GM18508 (cell line): ENCODE data around the gene DGKE.
A peak's percentile ranks its signal among the peaks of the same experiment; 100 is the strongest.

Experiments used
- ATAC-seq: cut with Tn5 transposase; IDR thresholded peaks from one replicate; pipeline ENCODE4 v1.9.1; 2021; ENCODE audit warnings: moderate number of reproducible peaks; ENCODE audit not compliant: insufficient read depth, unreplicated experiment

The DGKE gene

DNA sequence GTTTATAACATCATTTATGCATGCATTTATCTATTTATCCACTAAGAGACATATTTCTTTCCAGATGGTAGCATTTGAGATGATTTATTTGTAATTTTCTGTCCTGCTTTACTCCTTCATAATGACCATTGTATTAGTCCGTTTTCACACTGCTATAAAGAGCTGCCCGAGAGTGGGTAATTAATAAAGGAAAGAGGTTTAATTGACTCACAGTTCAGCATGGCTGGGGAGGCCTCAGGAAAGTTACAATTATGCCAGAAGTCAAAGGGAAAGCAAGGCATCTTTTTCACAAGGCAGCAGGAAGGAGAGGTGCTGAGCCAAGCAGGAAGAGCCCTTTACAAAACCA lies 51.3 kb downstream of the DGKE start:
- no peak for ATAC-seq

DNA sequence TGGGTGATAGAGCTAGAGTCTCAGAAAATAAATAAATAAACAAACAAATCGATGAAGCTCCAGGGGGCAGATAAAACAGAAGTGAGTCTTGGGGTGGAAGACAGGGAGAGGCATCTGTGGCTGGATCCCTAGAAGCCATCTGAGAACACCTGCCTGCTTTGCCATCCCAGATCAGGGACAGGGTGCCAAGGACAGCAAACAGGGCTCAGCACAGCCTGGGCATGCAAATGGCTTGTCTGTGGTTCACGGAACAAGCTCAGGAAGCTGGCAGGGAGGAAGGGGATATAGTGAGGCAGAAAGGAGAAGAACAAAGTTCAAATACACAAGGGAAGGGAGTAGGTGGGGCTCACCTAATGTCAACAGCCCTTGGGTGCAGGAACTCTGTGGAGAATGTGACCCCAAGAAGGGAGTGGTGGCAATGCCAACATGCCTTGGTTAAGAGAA lies 52.4 kb downstream of the DGKE start:
- no peak for ATAC-seq

DNA sequence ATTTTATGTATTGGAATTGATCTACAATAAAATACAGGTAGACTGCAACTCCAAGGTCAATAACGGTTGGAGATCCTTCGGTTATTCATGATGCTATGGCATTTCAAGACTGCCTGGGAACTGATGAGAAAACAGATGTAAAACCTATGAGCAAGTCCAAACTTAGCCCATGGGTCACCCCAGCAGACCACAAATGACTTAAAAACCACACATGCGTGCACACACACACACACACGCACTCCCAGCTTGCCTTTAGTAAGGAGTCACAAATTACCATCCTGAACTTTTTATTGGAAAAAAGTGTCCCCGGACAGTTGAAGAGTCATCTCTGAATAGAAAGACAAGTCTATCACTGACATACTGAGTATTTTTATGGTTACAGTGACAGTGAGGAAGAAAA lies 53.2 kb downstream of the DGKE start:
- ATAC-seq: no peak

DNA sequence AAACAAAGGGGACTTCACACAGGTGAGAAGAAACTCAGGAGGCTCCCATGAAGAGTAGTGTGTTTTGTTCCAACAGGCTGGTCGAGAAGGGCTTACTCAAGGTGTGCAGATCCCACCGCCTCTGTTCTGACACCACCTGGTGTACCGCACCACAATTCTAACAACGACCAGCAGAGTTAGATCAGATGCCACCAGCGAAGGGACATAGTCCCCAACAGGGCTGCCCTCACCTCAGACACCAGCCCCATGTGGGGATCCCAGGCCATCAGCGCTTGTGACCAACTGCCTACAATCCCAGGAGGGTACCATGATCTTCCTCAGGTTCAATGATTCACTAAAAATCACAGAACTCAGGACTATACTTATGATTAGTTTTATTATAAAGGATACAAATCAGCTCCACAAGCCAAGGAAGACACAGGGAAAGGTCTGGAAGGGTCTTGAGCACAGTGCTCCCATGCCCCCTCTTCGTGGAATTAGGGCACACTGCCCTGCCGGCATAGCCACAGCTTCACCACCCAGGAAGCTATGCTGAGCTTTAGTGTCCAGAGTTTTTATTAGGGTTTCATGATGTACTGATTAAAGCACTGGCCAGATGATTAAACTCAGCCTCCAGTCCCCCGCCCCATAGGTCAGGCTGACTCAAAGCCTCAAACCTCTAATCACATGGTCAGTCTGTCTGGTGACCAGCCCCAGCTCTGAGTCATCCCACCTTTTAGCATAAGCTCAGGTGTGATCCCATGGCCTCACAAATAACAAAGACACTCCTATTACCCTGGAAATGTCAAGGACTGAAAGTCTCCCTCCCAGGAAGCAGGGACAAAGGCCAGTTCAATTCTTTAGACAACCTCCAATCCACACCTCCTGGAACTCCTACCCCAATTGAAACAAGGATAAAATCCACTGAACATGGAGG lies 53.9 kb downstream of the DGKE start:
- no peak for ATAC-seq

DNA sequence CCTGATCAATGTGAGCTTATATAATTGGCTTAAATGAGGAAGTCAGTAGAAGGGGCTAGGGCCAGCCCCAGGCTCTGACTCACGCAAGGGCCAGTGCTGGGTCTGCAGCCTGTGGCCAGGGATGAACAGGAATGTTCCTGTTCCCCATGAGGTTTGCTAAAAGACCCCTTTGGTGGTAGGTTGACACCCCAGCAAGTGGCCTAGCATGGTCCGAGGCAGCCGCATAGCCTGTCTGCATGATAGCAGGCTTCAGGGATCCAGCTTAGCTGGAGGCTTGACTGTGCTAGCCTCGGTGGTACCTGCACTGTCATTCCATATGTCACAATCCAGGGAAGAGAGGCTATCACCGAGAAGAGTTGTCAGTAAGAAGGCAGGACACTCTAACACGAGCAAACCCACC lies 56.4 kb downstream of the DGKE start:
- ATAC-seq: no peak

DNA sequence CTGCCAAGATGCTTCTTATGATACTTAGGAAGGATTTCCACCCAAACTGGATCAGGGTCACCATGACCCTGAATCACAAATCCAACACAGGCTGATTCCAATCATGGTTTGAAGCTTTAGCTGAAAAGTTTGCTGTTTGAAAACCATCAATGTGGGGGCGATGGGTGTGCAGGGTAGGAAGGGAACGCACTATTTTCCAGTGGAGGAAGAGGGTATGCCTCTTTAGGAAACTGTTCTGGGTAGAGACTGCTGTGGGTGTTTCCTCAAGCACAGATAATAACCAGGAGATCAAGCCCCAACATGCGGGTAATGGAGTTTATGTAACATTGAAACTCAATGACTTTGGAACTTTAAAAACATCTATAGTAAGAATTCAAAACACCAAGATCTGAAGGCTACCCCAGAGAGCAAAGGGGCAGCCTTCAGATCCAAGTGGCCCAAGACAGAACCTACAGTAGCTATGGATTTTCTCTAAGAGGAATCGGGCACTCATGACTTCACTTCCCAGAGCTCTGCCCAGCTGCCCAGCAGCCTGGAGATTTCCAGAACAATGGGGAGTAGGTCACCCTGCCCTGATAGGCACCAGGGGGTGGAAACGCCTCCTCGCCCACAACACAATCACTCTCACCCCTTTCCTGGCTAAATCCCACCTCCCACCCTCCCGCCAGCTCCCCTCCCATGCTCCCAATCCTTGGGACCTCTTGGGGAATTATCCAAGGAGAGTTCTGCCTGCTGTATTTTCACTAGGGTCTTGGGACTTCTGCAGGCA lies 57.1 kb downstream of the DGKE start:
- ATAC-seq: no peak

DNA sequence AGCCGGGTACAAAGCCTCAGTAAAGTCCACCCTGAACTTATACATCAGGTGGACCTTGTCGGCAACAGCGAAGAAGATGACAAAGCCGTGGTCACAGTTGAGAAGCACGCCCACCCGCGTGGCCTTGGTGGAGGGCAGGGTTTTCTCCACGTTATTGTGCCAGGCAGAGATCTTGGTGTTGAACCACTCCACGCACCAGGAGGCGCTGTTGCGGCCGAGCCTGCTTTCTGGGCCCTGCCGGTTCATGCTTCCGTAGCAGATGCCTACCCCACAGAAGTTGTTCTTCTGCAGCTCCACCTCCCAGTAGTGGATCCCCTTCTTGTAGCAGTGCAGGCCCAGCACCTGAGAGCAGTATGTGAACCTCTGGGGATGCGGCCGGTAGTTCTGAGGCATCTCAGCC lies 57.8 kb downstream of the DGKE start:
- no peak for ATAC-seq

DNA sequence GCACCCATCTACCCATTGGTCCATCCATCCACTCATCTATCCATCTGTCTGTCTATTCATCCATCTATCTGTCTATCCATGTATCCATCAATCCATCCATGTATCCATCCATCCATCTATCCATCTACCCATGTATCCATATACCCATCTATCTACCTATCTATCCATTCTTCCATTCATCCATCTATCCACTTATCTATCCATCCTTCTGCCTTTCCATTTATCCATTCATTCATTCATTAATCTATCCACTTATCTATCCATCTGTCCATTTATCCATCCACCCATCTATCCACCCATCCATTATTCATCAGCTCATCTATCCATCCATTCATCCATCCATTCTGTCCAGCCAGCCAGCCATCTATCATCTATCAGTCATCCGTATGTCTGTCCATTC lies 58.4 kb downstream of the DGKE start:
- no peak for ATAC-seq

DNA sequence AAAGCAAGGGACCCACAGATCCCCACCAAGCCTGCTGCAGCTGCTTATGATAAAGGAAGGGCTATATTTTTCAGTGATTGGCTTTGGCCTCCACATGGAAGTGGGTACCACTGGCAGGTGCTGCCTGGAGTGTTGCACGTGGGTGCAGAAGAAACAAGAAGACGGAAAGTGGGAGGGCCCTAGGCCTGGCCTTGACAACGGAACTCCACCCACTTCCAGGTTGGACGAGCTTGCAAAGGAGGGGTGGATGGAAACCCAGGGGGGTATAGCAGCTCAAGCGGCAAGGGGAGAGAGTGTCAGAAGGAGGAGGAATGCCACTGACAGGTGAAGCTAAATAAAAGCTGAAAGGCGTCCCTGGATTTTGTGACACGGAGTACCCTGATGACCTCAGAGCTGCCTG lies 59.6 kb downstream of the DGKE start:
- ATAC-seq: no peak

DNA sequence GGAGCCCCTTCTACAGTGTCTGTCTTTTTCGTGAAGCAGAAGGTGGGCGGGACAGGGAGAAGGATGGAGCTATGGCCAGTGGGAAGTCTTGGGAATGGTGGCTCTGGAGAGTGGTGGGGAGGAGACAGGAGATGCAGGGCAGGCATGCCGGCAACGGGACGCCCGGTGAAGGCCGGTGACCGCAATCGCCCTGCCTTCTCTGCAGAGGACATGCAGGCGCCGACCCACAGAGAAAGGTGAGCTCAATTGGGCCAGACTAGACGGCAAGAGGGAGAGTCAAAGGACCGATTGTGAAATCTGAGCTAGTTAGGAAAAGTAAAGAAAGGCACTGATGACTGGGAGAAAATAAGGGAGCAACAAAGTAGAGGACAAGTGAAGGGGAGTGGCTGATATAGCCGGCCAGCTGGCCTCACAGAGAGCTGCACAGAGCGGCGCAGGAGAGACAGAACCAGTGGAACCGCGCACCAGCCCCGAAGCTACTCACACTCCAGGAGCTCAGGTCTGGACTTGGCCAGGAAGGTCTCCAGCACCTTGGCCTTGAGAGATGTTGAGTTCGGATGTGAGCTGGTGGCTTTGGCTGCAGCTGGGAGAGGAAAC lies 61.0 kb downstream of the DGKE start:
- ATAC-seq: no peak

DNA sequence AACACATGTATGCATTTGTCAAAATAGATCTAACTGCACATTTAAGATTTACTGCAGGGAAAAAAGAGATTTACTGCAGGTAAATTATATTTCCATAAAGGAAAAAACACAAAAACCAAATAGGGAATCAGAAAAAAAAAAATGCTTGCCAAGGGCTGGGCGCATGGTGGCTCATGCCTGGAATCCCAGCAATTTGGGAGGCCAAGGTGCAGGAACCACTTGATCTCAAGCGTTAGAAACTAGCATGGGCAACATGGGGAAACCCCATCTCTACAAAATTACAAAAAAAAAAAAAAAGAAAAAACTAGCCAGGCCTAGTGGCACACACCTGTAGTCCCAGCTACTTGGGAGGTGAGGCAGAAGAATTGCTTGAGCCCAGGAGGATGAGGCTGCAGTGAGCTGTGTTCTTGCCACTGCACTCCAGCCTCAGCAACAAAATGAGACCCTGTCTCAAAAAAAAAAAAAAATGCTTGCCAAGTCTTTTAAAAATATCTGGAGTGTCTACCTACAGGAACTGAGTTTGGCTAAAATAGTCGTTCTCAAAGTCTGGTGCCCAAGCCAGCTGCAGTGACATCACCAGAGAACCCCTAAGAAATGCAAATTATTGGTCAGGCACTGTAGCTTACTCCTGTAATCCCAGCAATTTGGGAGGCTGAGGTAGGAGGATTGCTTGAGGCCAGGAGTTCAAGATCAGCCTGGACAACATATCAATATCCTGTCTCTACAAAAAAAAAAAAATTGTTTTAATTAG lies 62.4 kb downstream of the DGKE start:
- ATAC-seq: no peak

DNA sequence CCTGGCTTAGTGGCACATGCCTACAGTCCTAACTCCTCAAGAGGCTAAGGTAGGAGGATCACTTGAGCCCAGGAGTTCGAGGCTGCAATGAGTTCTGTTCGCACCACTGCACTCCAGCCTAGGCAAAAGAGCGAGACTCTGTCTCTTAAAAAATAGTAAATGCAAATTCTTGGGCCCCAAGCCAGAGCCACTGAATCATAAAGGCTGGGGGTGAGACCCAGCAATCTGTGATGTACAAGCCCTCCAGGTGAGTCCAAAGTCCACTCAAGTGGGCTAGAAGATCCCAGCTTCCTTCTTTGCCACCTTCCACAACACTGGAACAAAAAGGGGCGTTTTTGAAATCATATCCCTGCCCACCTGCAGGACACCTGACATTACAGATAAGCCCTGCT lies 63.0 kb downstream of the DGKE start:
- ATAC-seq: no peak

DNA sequence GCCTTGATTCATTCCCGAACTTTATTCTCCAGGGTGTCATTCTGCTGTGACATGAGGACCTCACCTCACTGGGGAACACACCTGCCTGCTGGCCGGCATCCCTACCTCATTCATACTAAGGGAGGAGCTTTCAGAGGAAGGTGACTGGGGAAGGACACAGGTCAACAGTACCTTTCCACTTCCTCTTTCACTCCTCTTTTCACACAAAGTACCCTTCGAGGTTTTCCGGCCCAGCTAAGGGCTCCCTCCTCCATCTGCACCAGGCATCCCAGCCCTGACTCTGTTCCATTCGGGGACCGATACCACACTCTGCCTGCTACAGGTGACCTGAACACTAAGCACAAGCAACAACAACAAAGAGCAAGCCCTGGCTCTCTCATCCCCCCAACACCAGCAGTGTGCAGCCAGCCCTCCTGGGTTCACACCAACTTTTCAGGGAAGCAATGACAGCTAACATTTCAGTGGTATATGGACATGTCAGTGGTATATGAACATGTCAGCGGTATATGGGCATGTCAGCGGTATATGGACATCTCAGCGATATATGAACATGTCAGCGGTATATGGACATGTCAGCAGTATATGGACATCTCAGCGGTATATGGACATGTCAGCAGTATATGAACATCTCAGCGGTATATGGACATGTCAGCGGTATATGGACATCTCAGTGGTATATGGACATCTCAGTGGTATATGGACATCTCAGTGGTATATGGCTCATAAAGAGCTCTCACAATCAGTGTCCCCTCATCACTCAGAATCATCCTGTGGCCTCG lies 63.9 kb downstream of the DGKE start:
- no peak for ATAC-seq

DNA sequence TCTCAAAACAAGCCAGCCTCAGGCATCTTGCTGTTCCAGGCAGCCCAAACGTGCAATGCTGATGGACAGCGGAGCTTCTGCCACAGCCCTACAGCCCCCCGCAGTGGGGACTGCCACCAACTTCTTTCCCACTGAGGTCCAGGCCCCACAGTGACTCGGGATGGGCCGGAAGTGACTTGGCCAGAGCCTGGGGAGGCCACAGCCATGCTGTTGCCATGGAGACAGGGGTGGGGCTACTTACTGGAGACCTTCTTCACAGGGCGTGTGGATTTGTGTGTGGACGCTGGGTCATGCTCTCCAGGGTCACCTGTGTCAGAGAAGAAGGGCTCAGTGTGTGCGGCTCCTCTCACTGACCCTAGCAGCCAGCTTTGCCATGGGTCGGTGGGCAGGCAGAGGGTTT lies 64.9 kb downstream of the DGKE start:
- no peak for ATAC-seq

DNA sequence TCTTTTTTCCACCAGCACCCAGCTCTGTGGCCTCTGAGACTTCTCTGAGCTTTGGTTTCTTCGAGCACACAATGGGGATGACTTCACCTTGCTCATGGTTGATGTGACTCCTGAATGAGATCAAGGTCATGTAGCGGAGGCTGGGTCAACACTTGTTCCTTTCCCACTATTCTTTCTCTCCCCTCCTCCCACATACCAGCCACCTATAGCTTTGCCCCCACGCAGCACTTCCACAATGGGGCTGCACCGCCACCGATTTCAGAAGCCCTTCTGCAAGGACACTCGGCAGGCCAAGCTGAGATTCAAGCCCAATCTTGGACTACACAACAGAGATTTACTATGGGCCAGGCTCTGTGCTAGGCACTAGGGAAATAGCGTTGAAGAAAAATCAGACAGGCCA lies 65.5 kb downstream of the DGKE start:
- ATAC-seq: no peak

DNA sequence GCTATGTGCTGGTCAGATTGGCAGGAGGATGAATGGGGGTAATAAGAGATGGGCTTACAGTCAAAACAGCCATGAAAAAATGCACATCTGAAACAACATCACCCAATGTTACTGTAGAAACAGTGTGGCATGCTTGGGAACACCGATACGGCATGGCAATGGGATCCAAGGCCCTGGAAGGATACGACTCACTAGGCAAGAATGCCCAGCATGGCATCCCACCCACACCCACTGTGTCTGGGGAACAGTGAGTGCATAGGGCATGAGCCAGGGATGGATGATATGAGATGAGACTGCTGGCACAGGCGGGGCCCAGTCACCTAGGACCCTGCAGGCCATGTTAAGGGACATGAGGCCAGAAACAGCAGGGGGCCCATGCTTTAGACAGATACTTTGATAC lies 68.4 kb downstream of the DGKE start:
- no peak for ATAC-seq

DNA sequence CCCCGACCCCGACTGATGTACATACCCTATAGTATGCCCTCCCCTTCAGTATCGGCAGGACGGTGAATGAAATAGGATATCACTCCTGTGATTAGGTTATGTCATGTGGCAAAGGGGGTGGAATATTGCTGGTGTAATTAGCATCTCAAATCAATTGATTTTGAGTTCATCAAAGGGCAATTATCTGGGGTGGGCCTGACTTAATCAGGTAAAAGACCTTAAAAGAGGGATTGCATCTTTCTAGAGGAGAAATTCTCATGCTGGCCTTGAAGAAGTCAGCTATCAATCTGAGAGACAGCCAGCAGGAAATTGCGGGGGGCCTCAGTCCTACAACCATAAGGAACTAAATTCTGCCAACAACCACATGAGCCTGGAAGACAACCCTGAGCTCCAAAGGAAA lies 69.6 kb downstream of the DGKE start:
- ATAC-seq: no peak

DNA sequence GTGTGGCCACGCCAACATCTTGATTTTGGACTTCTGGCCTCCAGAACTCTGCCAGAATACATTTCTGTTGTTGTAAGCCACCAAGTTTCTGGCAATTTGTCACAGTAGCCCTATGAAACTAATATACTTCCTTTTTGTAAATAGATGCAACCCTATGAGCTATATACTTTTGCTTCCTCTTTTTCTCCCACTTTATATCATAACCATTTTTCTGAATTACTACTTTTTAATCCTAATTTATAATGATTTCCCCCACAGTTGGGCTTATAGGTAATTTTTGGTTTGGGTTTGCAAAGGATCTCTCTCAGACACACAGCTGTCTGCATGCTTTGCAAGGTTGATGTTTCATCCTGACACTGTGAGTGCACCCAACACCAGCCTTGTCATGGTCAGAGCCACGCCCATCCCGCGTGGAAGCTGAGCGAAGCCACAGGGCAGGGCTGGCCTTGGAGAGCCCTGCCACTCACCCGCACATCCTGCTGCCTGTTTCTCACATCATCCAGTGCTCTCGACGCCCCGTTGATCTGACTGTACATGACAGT lies 74.1 kb downstream of the DGKE start:
- ATAC-seq: peak; percentile 46

DNA sequence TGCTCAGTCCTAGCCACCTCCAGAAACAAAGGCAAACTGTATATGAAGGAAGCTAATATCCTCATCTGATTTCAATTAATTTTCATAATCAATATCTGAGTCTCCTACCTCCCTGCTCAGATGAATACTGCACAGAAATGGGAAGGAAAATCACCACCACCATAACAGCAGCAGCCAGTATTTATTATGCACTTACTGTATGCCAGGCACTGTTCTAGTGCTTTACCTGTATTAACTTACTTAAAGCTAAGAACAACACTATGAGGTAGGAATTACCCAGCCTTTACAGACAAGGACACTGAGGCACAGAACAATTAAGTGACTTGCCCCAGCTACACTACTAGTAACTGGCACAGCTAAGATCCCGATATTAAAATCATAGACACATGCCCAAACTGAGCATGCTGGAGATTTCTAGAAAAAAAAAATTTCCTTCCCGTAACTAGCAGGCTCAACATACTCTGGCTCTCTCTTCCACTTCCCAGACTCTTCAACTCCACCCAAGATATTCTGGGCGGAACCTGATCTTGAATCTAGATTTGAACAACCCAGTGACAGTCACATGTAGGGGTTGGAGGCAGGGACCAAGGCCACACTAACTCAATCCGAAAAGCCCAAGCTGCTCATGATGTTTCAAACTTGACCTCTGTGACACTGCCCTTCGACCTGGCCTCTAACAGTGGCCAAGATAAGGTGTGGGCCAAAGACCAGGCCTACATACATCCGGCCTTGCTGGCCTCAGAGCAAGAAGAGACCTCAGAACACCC lies 76.0 kb downstream of the DGKE start:
- no peak for ATAC-seq
